ENCODE measurements around the gene LHFPL6. TPM values are rescaled to one million over a fixed set of nuclear protein-coding genes. Genes with fewer than 3 reads are reported as not detected.

The LHFPL6 gene
- total RNA-seq, 2 experiments from 2014 or later: 2.7 to 3.0 TPM

DNA sequence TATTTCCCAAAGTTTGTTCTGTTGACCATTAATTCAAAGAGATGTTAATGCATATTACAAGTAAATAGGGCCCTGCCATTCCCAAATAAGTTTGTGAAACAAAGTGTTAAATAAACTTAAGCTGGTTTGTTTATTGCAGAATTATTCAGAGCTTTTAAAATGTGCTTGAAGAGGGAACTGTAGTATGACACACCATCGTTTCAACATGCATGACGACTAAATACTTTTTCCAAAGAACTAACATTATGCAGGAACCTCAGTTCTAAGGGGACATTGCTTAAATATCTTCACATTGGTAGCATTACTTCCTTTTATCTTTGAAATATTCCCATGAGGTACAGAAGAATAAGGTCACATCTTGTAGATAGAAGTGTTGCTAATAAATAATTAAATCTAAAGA lies 14.6 kb downstream of the LHFPL6 start:
- no peaks in the 10 kb centered on the region for H3K36me3 Mint-ChIP-seq
- H3K27ac Mint-ChIP-seq: no peak overlapping the region
- H3K4me3 Mint-ChIP-seq: no peak overlapping the region
- no peaks in the 10 kb centered on the region for H3K9me3 Mint-ChIP-seq
- no peak for DNase-seq
- no peaks in the 10 kb centered on the region for H3K4me1 Mint-ChIP-seq (ENCODE audit: low read depth)
- peaks cover 3% of the 10 kb centered on the region for H3K27me3 Mint-ChIP-seq
- ChIA-PET CTCF (interaction anchor here (0.6 to 1.1 kb wide), 3 partner anchors 23 to 476 kb away, joined by 3 read pairs; no protein-coding TSS in a partner anchor), POLR2A (no interaction called here)
- intact Hi-C loops (cut with micrococcal nuclease): no loop called here

DNA sequence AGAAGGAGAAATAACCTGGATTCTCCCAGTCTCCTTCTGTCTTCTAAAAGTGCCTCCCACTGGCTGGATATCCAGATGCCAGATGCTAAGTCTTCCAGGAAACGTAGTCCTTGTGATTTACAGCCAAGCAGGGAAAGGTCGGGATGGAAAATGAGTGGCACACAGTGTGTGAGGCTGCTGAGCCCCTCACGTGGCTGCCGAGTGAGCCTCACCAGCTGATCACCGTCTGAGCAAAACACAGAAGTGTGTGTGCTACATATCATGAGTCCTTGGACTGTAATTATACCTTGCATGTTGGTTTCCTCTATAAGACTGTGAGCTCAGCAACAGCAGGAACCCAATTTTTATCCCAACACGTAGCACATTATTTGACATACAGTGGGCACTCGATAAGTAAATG lies 15.1 kb downstream of the LHFPL6 start:
- H3K36me3 Mint-ChIP-seq: no peaks in the 10 kb centered on the region
- no peaks in the 10 kb centered on the region for H3K9me3 Mint-ChIP-seq
- no peak overlapping the region for H3K4me3 Mint-ChIP-seq
- no peak overlapping the region for H3K27ac Mint-ChIP-seq
- no peak for DNase-seq
- H3K27me3 Mint-ChIP-seq: peaks cover 3% of the 10 kb centered on the region
- intact Hi-C loops (cut with micrococcal nuclease): no loop called here
- no peaks in the 10 kb centered on the region for H3K4me1 Mint-ChIP-seq (ENCODE audit: low read depth)
- CTCF ChIA-PET: interaction anchor here (0.9 to 1.1 kb wide), 2 partner anchors 24 to 39 kb away, joined by 3 read pairs; no protein-coding TSS in a partner anchor
- POLR2A ChIA-PET: no interaction called here

DNA sequence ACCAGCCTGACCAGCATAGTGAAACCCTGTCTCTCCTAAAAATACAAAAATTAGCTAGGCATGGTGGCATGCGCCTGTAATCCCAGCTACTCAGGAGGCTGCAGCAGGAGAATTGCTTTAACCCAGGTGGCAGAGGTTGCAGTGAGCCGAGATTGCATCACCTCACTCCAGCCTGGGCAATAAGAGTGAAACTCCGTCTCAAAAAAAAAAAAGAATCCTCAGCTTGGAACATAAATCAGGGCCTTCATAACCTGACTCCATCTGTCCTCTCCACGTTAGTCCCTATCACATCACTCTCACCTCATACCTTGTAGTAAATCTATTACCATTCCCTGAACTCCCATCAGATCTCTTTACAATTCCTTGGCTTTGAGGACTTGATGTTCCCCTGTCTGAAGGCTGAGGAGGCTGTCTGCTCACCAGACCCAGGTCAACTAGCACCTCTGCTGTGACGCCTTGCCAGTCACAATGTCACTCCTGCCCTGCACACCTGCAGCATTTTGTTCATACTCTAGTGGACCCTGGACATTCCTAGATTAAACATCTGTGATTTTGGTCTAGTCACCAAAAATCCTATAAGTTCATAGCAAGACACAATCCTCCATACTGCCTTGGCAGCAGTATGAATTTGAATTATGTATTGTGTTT lies 15.9 kb downstream of the LHFPL6 start:
- H3K4me3 Mint-ChIP-seq: no peak overlapping the region
- H3K9me3 Mint-ChIP-seq: no peaks in the 10 kb centered on the region
- no peaks in the 10 kb centered on the region for H3K36me3 Mint-ChIP-seq
- ChIA-PET POLR2A (no interaction called here), CTCF (interaction anchor here (1.0 kb wide), 1 partner anchor 29 kb away, joined by 4 read pairs; no protein-coding TSS in a partner anchor)
- no peak for DNase-seq
- no peaks in the 10 kb centered on the region for H3K4me1 Mint-ChIP-seq (ENCODE audit: low read depth)
- no peak overlapping the region for H3K27ac Mint-ChIP-seq
- H3K27me3 Mint-ChIP-seq: peaks cover 3% of the 10 kb centered on the region
- intact Hi-C loops (cut with micrococcal nuclease): no loop called here

DNA sequence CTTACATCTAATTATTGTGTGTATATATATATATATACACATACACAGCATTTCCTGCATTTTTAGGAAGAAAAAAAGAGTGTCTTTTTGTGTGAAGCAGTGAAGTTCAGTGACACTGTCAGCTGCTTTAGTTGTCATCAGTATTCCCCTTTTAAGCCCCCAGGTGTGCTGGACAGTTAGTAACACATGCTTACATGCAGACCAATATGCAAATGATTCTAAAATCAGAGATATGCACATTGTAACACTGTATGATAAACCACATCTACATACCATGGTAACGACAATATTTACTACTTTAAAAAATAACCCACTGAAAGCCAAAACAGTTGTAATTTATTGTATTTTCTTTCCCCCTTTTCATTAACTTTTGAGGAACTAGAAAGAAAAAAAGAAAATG lies 16.8 kb downstream of the LHFPL6 start:
- CTCF ChIA-PET: interaction anchor here (0.9 to 1.0 kb wide), 2 partner anchors 30 kb away, joined by 3 to 4 read pairs; no protein-coding TSS in a partner anchor
- Mint-ChIP-seq H3K4me1 (ENCODE audit: low read depth) (no peaks in the 10 kb centered on the region), H3K36me3 (no peaks in the 10 kb centered on the region), H3K9me3 (no peaks in the 10 kb centered on the region), H3K27ac (no peak overlapping the region), H3K27me3 (peaks cover 3% of the 10 kb centered on the region), H3K4me3 (no peak overlapping the region)
- intact Hi-C loops (cut with micrococcal nuclease): no loop called here
- POLR2A ChIA-PET: no interaction called here
- DNase-seq: no peak

DNA sequence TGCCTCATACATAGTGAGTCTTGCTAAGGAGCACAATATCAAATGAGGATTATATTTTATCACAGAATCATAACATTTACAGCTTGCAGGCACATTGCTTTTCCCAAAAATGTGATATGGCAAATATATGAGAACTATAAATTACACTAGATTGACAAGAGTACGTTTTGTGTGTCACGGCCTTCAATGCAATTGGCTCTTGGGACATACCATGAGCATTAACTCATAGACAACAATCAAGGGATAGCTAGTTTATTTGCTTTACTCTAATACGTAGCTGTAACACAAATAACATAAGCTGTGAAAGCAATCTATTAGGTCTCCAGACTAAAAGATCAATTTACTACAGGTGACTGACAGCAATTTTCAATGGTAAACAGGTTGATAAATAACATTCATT lies 17.8 kb downstream of the LHFPL6 start:
- DNase-seq: no peak
- H3K4me1 Mint-ChIP-seq (ENCODE audit: low read depth): no peaks in the 10 kb centered on the region
- intact Hi-C loops (cut with micrococcal nuclease): no loop called here
- no peak overlapping the region for H3K27ac Mint-ChIP-seq
- H3K4me3 Mint-ChIP-seq: no peak overlapping the region
- no peaks in the 10 kb centered on the region for H3K9me3 Mint-ChIP-seq
- peaks cover 3% of the 10 kb centered on the region for H3K27me3 Mint-ChIP-seq
- H3K36me3 Mint-ChIP-seq: no peaks in the 10 kb centered on the region
- POLR2A ChIA-PET: no interaction called here
- CTCF ChIA-PET: interaction anchor here (0.9 kb wide), 1 partner anchor 31 kb away, joined by 3 read pairs; no protein-coding TSS in a partner anchor

DNA sequence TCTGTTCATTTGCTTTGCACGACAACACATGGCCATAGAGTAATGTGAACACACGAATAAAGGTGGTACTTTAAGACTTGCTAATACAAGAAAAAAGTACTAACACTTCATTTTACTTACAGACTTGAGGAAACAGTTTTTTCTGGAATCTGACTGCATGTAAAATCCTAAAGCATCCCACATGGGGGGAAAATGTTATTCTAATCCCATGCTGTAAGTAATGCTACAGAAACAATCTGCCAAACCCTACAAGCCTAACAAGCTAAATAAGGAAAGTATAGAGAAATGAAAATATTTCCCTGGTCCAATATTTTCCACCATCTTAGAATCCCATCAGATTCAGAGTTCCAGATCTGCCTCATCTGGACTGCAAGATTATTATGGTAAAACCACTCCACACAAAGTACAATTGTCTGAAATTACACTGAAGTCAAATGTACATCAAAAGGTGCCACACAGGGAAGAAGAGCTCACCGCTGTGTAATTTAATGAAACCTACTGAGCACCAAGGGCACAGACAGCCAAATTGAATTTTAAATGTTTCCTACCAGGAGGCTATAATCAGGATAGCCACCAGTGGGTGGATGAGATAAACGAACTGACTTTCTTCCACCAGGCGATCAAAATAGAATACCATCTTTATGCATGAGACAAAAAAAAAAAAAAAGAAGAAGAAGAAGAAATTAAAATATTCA lies 22.0 kb downstream of the LHFPL6 start:
- Mint-ChIP-seq H3K9me3 (no peaks in the 10 kb centered on the region), H3K36me3 (no peaks in the 10 kb centered on the region), H3K27ac (no peak overlapping the region), H3K4me3 (no peak overlapping the region), H3K4me1 (ENCODE audit: low read depth) (no peaks in the 10 kb centered on the region), H3K27me3 (peaks cover 2% of the 10 kb centered on the region)
- no peak for DNase-seq
- intact Hi-C loops (cut with micrococcal nuclease): no loop called here
- CTCF ChIA-PET: interaction anchor here (1.0 kb wide), 1 partner anchor 31 kb away, joined by 3 read pairs; no protein-coding TSS in a partner anchor
- POLR2A ChIA-PET: no interaction called here

DNA sequence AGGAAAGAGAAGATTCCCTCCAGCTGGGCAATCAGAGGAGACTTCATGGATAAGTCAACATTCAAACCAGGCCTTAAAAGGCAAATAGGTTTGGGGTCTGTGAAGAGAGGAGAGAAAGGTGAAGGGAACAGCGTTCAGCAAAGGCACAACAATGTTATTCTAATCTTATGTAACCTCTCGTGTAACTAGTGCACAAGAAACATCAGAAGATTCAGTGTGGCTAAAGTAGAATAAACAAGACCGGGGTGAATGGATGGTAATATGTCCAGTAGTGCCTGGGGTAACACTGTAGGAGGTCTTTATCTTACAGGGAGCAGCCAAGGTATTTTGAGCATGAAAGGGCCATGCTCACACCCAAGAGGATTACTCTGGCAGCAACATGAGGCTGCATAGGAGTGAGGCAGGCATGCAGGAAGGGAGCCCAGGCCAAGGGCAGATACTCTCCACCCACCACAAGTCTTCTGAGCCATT lies 24.1 kb downstream of the LHFPL6 start:
- ChIA-PET POLR2A (no interaction called here), CTCF (interaction anchor here (1.5 kb wide), 1 partner anchor 33 kb away, joined by 7 read pairs; no protein-coding TSS in a partner anchor)
- intact Hi-C loops (cut with micrococcal nuclease): no loop called here
- Mint-ChIP-seq H3K4me3 (no peak overlapping the region), H3K27me3 (peaks cover 2% of the 10 kb centered on the region), H3K27ac (no peak overlapping the region), H3K4me1 (ENCODE audit: low read depth) (no peaks in the 10 kb centered on the region), H3K9me3 (no peaks in the 10 kb centered on the region), H3K36me3 (no peaks in the 10 kb centered on the region)
- DNase-seq: no peak

DNA sequence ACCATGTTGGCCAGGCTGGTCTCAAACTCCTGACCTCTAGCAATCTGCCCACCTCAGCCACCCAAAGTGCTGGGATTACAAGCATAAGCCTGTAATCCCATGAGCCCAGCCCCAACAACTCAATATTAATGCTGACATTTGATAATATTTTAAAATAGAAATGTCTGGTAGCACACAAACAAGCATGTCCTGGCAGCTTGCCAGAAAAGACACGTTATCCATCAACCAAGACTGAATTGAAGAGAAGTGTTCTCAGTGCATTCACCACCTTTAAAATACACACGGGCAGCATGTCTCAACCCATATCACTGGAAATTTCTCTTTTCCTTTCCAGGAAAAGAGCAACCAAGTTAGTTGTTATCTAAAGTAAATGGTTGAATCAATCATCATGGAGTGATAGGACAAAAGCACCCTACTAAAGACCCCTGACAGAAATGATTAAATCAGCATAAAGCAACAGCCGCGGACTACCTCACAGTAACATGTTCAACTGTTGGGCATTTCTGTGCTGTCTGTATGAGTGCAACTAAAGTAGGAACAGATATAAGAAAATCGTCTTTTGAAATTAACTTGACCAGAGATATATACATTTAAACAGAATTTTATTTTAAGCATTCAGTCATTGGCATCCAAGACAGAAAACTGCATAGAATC lies 25.0 kb downstream of the LHFPL6 start:
- Mint-ChIP-seq H3K36me3 (no peaks in the 10 kb centered on the region), H3K9me3 (no peaks in the 10 kb centered on the region), H3K27me3 (peaks cover 2% of the 10 kb centered on the region), H3K27ac (no peak overlapping the region), H3K4me3 (no peak overlapping the region), H3K4me1 (ENCODE audit: low read depth) (no peaks in the 10 kb centered on the region)
- intact Hi-C loops (cut with micrococcal nuclease): no loop called here
- ChIA-PET CTCF (no interaction called here), POLR2A (no interaction called here)
- no peak for DNase-seq

DNA sequence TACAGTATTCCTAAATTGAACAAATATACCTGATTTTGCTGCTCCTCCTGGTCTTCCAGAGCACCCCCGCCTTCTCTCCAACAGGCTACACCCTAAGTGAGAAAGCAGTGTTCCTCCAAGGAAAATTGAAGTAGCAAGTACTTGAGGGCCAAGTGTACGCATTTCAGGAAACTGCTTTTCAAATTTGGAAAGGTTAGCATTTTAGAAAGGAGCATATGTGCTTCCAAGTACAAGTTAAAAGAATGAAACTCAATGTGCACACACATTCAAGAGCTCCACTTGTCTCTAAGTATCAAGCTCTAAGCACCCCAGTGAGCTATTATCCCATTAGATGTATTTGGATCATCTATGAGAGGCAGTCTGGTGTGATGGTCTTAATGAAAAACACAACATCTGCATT lies 25.8 kb downstream of the LHFPL6 start:
- H3K9me3 Mint-ChIP-seq: no peaks in the 10 kb centered on the region
- intact Hi-C loops (cut with micrococcal nuclease): no loop called here
- H3K4me3 Mint-ChIP-seq: no peak overlapping the region
- ChIA-PET POLR2A (no interaction called here), CTCF (interaction anchor here (0.7 kb wide), 1 partner anchor 615 kb away, joined by 3 read pairs; no protein-coding TSS in a partner anchor)
- no peaks in the 10 kb centered on the region for H3K4me1 Mint-ChIP-seq (ENCODE audit: low read depth)
- peaks cover 2% of the 10 kb centered on the region for H3K27me3 Mint-ChIP-seq
- no peaks in the 10 kb centered on the region for H3K36me3 Mint-ChIP-seq
- no peak overlapping the region for H3K27ac Mint-ChIP-seq
- DNase-seq: no peak

DNA sequence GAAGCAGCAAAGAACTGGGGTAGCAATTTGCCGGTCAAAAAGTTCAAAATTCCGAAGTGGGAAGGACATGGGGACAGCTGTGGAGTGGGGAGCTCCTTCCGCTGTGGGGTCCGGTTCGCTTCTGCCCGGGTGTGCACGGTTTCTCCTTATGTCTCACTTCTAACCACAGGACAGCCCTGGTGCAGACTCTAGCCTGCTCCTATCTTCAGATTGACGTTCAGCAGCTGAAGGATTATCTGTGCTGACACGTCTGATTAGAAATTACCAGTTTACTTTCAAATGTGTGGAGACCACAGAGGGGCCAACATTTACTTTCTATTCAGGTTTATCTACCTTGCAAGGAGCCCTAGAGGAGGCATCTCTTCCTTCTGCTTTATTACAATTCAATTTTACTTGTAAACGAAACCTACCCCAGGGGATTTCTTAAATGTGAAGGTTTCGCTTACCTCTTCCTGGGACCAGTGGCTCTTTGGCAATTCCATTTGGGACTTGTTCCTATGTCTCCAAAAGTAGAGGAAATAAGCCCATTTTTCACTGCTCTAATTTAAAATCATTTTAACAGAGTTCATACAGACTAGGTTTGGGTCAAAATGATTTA lies 27.3 kb downstream of the LHFPL6 start:
- H3K27ac Mint-ChIP-seq: no peak overlapping the region
- H3K27me3 Mint-ChIP-seq: peaks cover 3% of the 10 kb centered on the region
- H3K9me3 Mint-ChIP-seq: no peaks in the 10 kb centered on the region
- no peak for DNase-seq
- no peaks in the 10 kb centered on the region for H3K36me3 Mint-ChIP-seq
- CTCF ChIA-PET: interaction anchor here (0.8 kb wide), 1 partner anchor 36 kb away, joined by 3 read pairs; no protein-coding TSS in a partner anchor
- intact Hi-C loops (cut with micrococcal nuclease): no loop called here
- H3K4me1 Mint-ChIP-seq (ENCODE audit: low read depth): no peaks in the 10 kb centered on the region
- no peak overlapping the region for H3K4me3 Mint-ChIP-seq
- POLR2A ChIA-PET: no interaction called here

DNA sequence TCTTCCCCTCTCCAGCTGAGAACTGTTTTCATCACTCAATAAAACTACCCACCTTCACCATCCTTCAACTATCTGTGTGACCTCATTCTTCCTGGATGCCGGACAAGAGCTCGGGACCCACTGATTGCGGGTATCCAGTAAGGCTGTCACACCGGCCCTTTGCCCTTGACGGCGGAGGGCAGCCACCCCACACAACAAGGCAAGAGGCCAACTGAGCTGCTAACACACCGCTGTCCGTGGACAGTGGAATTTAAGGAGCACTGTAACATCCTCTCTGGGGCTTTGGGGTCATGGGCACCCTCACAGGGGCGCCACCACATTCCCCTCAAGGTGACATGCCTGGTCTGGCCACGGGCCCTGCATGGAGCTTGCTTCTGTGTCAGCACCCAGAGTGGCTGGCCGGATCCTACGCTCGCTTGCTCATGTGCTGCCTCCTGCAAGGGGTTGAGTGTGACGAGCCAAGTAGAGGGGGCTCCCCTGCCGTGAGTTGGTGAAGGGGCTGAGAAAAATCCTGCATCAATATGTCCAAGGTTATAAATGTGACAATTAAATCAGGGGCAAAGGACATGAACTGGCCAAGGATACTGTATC lies 31.4 kb downstream of the LHFPL6 start:
- Mint-ChIP-seq H3K4me1 (ENCODE audit: low read depth) (no peaks in the 10 kb centered on the region), H3K4me3 (no peak overlapping the region), H3K36me3 (no peaks in the 10 kb centered on the region), H3K27me3 (peaks cover 2% of the 10 kb centered on the region), H3K27ac (no peak overlapping the region), H3K9me3 (no peaks in the 10 kb centered on the region)
- CTCF ChIA-PET: interaction anchor here (1.6 kb wide), 1 partner anchor 40 kb away, joined by 5 read pairs; no protein-coding TSS in a partner anchor
- DNase-seq: no peak
- POLR2A ChIA-PET: no interaction called here
- intact Hi-C loops (cut with micrococcal nuclease): no loop called here

DNA sequence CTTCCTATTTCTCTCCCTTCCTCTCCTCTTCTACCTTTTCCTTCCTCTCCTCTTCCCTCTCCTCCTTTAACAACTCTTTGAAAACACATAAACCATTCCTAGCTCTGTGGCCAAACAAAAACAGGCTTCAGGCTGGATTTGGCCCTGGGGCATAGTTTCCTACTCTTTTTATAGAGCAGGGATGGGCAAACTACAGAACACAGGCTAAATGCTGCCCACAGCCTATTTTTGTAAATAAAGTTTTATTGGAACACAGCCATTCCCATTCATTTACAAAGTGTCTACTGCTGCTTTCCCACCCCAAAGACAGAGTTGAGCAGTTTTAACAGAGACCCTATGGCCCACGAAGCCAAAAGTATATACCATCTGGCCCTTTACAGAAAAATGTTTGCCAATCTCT lies 35.4 kb downstream of the LHFPL6 start:
- no peak overlapping the region for H3K4me3 Mint-ChIP-seq
- H3K36me3 Mint-ChIP-seq: no peaks in the 10 kb centered on the region
- no peak for DNase-seq
- no peak overlapping the region for H3K27ac Mint-ChIP-seq
- CTCF ChIA-PET: interaction anchor here (0.8 kb wide), 1 partner anchor 49 kb away, joined by 3 read pairs; no protein-coding TSS in a partner anchor
- H3K4me1 Mint-ChIP-seq (ENCODE audit: low read depth): peaks cover 7% of the 10 kb centered on the region
- H3K27me3 Mint-ChIP-seq: peaks cover 3% of the 10 kb centered on the region
- POLR2A ChIA-PET: no interaction called here
- no peaks in the 10 kb centered on the region for H3K9me3 Mint-ChIP-seq
- intact Hi-C loops (cut with micrococcal nuclease): no loop called here

All from activated CD4-positive, alpha-beta memory T cell treated with anti-CD3 and anti-CD28 coated beads for 36 hours (primary cell).